ENCODE measurements around the gene SIPA1L2.

DNA sequence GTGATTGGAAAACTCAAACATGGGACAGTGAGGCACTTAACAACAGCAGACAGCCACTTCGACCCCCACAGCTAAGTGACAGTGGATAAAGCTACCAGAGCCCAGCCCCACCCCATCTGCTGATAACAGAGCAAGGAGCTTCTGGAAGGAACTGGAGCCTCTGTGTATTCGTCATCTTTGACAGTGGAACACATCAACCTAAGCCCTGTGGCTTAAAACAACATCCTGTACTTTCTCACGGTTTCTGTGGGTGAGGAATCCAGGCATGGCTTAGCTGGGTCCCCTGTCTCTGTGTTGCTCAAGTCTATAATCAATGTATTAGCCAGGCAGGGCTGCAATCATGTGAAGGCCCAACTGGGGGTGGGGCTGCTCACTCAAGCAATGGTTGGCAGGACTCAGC is 18.4 kb upstream of the SIPA1L2 start:
- TF ChIP-seq, protein P1, sequence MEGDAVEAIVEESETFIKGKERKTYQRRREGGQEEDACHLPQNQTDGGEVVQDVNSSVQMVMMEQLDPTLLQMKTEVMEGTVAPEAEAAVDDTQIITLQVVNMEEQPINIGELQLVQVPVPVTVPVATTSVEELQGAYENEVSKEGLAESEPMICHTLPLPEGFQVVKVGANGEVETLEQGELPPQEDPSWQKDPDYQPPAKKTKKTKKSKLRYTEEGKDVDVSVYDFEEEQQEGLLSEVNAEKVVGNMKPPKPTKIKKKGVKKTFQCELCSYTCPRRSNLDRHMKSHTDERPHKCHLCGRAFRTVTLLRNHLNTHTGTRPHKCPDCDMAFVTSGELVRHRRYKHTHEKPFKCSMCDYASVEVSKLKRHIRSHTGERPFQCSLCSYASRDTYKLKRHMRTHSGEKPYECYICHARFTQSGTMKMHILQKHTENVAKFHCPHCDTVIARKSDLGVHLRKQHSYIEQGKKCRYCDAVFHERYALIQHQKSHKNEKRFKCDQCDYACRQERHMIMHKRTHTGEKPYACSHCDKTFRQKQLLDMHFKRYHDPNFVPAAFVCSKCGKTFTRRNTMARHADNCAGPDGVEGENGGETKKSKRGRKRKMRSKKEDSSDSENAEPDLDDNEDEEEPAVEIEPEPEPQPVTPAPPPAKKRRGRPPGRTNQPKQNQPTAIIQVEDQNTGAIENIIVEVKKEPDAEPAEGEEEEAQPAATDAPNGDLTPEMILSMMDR (IDR thresholded peaks at IDR 0.05): no peak
- no peak for TF ChIP-seq POLR2A (IDR thresholded peaks at IDR 0.05)

Measured in Peyer's patch (tissue), 4 donors.